SK-N-SH treated with all-trans-retinoic acid at 6 μM for 48 hours (cell line): ENCODE results near the gene ELOVL5.

Experiments
- ATAC-seq: fragments of 200-7000 bp; cut with Tn5 transposase; 3 replicates; pipeline ENCODE4 v1.9.1; 2020; ENCODE audit warnings: mild to moderate bottlenecking, moderate library complexity
- ARNTL ChIP-seq: fragments of 450-650 bp; formaldehyde crosslinking; IDR thresholded peaks from 2 replicates; pipeline ENCODE4 v1.5.0; 2020; ENCODE audit warnings: low read depth, mild to moderate bottlenecking, moderate library complexity, borderline replicate concordance
- BACH2 ChIP-seq: fragments of 250-450 bp; sonication (Bioruptor Pico); IDR thresholded peaks from 2 replicates; pipeline ENCODE4 v1.9.0; 2021; ENCODE audit warnings: mild to moderate bottlenecking, borderline replicate concordance
- CREB5 ChIP-seq: fragments of 250-450 bp; sonication (Bioruptor Pico); IDR thresholded peaks from 2 replicates; pipeline ENCODE4 v1.5.1; 2020; ENCODE audit warnings: low read depth, mild to moderate bottlenecking, moderate library complexity
- CSDC2 ChIP-seq: fragments of 250-450 bp; sonication (Bioruptor Pico); IDR thresholded peaks from 2 replicates; pipeline ENCODE4 v1.5.0; 2020; ENCODE audit warnings: mild to moderate bottlenecking, moderate library complexity
- ESRRG ChIP-seq: fragments of 250-450 bp; sonication (Bioruptor Pico); IDR thresholded peaks from 2 replicates; pipeline ENCODE4 v1.6.1; 2021; ENCODE audit warnings: mild to moderate bottlenecking
- GLIS3 ChIP-seq: fragments of 250-450 bp; sonication (Bioruptor Pico); IDR thresholded peaks from 2 replicates; pipeline ENCODE4 v1.5.0; 2020; ENCODE audit warnings: mild to moderate bottlenecking, moderate library complexity
- ISL1 ChIP-seq: fragments of 250-450 bp; sonication (Bioruptor Pico); IDR thresholded peaks from 2 replicates; pipeline ENCODE4 v2.1.2; 2022; ENCODE audit warnings: mild to moderate bottlenecking, moderate library complexity
- OSR1 ChIP-seq: fragments of 250-450 bp; sonication (Bioruptor Pico); IDR thresholded peaks from 2 replicates; pipeline ENCODE4 v1.8.0; 2022; ENCODE audit warnings: moderate library complexity, mild to moderate bottlenecking, inconsistent platforms
- PATZ1 ChIP-seq: fragments of 250-450 bp; sonication (Bioruptor Pico); IDR thresholded peaks from 2 replicates; pipeline ENCODE4 v1.8.0; 2020; ENCODE audit warnings: mild to moderate bottlenecking, moderate library complexity, borderline replicate concordance
- POU6F1 ChIP-seq: fragments of 250-450 bp; sonication (Bioruptor Pico); IDR thresholded peaks from 2 replicates; pipeline ENCODE4 v1.8.0; 2021; ENCODE audit warnings: low read depth, mild to moderate bottlenecking, moderate library complexity, borderline replicate concordance
- PPARA ChIP-seq: fragments of 250-450 bp; sonication (Bioruptor Pico); IDR thresholded peaks from 2 replicates; pipeline ENCODE4 v1.5.0; 2020; ENCODE audit warnings: mild to moderate bottlenecking, borderline replicate concordance
- RARB ChIP-seq: fragments of 250-450 bp; sonication (Bioruptor Pico); IDR thresholded peaks from 2 replicates; pipeline ENCODE4 v1.8.0; 2021; ENCODE audit warnings: mild to moderate bottlenecking, moderate library complexity
- SNAI2 ChIP-seq: fragments of 250-450 bp; sonication (Bioruptor Pico); IDR thresholded peaks from 2 replicates; pipeline ENCODE4 v1.5.0; 2020; ENCODE audit warnings: mild to moderate bottlenecking, moderate library complexity
- TOX ChIP-seq: fragments of 250-450 bp; sonication (Bioruptor Pico); IDR thresholded peaks from 2 replicates; pipeline ENCODE4 v1.8.0; 2021; ENCODE audit warnings: mild to moderate bottlenecking, moderate library complexity, borderline replicate concordance
- TSHZ2 ChIP-seq: fragments of 250-450 bp; sonication (Bioruptor Pico); IDR thresholded peaks from 2 replicates; pipeline ENCODE4 v1.5.0; 2020; ENCODE audit warnings: mild to moderate bottlenecking, moderate library complexity
- ZFP30 ChIP-seq: fragments of 450-650 bp; formaldehyde crosslinking; IDR thresholded peaks from 2 replicates; pipeline ENCODE4 v1.5.0; 2022; ENCODE audit warnings: mild to moderate bottlenecking, moderate library complexity
- ZNF565 ChIP-seq: fragments of 450-650 bp; formaldehyde crosslinking; conservative IDR thresholded peaks from 2 replicates; pipeline ENCODE4 v1.5.0; 2020; ENCODE audit warnings: low read depth, mild to moderate bottlenecking, moderate library complexity
- ZNF70 ChIP-seq: fragments of 450-650 bp; formaldehyde crosslinking; IDR thresholded peaks from 2 replicates; pipeline ENCODE4 v1.5.0; 2020; ENCODE audit warnings: mild to moderate bottlenecking, moderate library complexity
- ZNF8 ChIP-seq: fragments of 450-650 bp; formaldehyde crosslinking; IDR thresholded peaks from 2 replicates; pipeline ENCODE4 v1.5.0; 2020; ENCODE audit warnings: mild to moderate bottlenecking, moderate library complexity
- TF ChIP-seq, protein P1 (sequence below): fragments of 250-450 bp; sonication (Bioruptor Pico); IDR thresholded peaks from 2 replicates; pipeline ENCODE4 v1.5.1; 2021; ENCODE audit warnings: mild to moderate bottlenecking, moderate library complexity

The ELOVL5 gene

GRCh38 chr6:53266553-53267090, 82.1 kb downstream of the ELOVL5 start:
- no peak for ATAC-seq
- TF ChIP-seq ZNF70 (CRISPR knock-in tag) (no peak), ARNTL (CRISPR knock-in tag) (no peak), ZNF565 (CRISPR knock-in tag) (no peak), CREB5 (no peak)

GRCh38 chr6:53264915-53265607, 83.7 kb downstream of the ELOVL5 start:
- ATAC-seq: no peak
- TF ChIP-seq TOX (CRISPR knock-in tag) (no peak), ARNTL (CRISPR knock-in tag) (no peak), CSDC2 (no peak), ZNF8 (CRISPR knock-in tag) (no peak), CREB5 (no peak), RARB (CRISPR knock-in tag) (no peak), ISL1 (CRISPR knock-in tag) (no peak), SNAI2 (no peak), PPARA (no peak), BACH2 (CRISPR knock-in tag) (no peak), ZFP30 (CRISPR knock-in tag) (no peak), TSHZ2 (no peak), POU6F1 (CRISPR knock-in tag) (no peak)
- TF ChIP-seq, protein P1, sequence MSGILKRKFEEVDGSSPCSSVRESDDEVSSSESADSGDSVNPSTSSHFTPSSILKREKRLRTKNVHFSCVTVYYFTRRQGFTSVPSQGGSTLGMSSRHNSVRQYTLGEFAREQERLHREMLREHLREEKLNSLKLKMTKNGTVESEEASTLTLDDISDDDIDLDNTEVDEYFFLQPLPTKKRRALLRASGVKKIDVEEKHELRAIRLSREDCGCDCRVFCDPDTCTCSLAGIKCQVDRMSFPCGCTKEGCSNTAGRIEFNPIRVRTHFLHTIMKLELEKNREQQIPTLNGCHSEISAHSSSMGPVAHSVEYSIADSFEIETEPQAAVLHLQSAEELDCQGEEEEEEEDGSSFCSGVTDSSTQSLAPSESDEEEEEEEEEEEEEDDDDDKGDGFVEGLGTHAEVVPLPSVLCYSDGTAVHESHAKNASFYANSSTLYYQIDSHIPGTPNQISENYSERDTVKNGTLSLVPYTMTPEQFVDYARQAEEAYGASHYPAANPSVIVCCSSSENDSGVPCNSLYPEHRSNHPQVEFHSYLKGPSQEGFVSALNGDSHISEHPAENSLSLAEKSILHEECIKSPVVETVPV: no peak

- TF ChIP-seq PATZ1 (CRISPR knock-in tag): no peak
- TF ChIP-seq OSR1 (CRISPR knock-in tag): no peak
- no peak for TF ChIP-seq ARNTL (CRISPR knock-in tag)
- no peak for TF ChIP-seq ISL1 (CRISPR knock-in tag)
- TF ChIP-seq PPARA: no peak
- TF ChIP-seq BACH2 (CRISPR knock-in tag): no peak
- no peak for TF ChIP-seq TOX (CRISPR knock-in tag)
- TF ChIP-seq RARB (CRISPR knock-in tag): no peak
- no peak for TF ChIP-seq ZNF8 (CRISPR knock-in tag)
- no peak for TF ChIP-seq GLIS3
- no peak for TF ChIP-seq CSDC2
- TF ChIP-seq ESRRG (CRISPR knock-in tag): no peak
- TF ChIP-seq SNAI2: no peak
- no peak for ATAC-seq
Measured at GRCh38 chr6:53264337-53264736, 84.4 kb downstream of the ELOVL5 start.
